HepG2 (cell line): ENCODE data around the gene MGARP. TPM values are rescaled to one million over a fixed set of nuclear protein-coding genes. Genes with fewer than 3 reads are reported as not detected.

Source experiments
- BCL3 ChIP-seq: sonication (generic); formaldehyde crosslinking; IDR thresholded peaks from 2 replicates; pipeline ENCODE4 v1.5.1; 2020; ENCODE audit warnings: mild to moderate bottlenecking, missing genetic modification reagents, moderate library complexity
- BORCS8-MEF2B ChIP-seq: sonication (generic); formaldehyde crosslinking; IDR thresholded peaks from 2 replicates; pipeline ENCODE4 v1.8.0; 2022; ENCODE audit warnings: mild to moderate bottlenecking, missing genetic modification reagents
- HOXA5 ChIP-seq: sonication (generic); formaldehyde crosslinking; IDR thresholded peaks from 2 replicates; pipeline ENCODE4 v1.4.0; 2020; ENCODE audit warnings: missing genetic modification reagents
- NFE2L2 ChIP-seq: fragments of 150-350 bp; IDR thresholded peaks from 2 replicates; pipeline ENCODE4 v1.6.1; 2014; ENCODE audit warnings: low read length
- PHF5A ChIP-seq: IDR thresholded peaks from one replicate; pipeline ENCODE4 v1.6.1; 2018; ENCODE audit warnings: low read depth, missing genetic modification reagents; ENCODE audit not compliant: unreplicated experiment
- SATB2 ChIP-seq: sonication (generic); formaldehyde crosslinking; IDR thresholded peaks from 2 replicates; pipeline ENCODE4 v1.5.0; 2020; ENCODE audit warnings: missing genetic modification reagents
- SIN3B ChIP-seq: fragments of 150-350 bp; IDR thresholded peaks from 2 replicates; pipeline ENCODE4 v1.6.1; 2014; ENCODE audit warnings: low read length
- SKI ChIP-seq: fragments of 450-650 bp; IDR thresholded peaks from one replicate; pipeline ENCODE4 v1.6.1; 2018; ENCODE audit warnings: mild to moderate bottlenecking; ENCODE audit not compliant: partially characterized antibody
- ZFP37 ChIP-seq: sonication (generic); formaldehyde crosslinking; IDR thresholded peaks from 2 replicates; pipeline ENCODE4 v1.4.0; 2020; ENCODE audit warnings: missing genetic modification reagents, borderline replicate concordance
- ZFYVE20 ChIP-seq: sonication (generic); formaldehyde crosslinking; IDR thresholded peaks from 2 replicates; pipeline ENCODE4 v1.8.0; 2023; ENCODE audit warnings: low read depth, mild to moderate bottlenecking, moderate library complexity, missing genetic modification reagents, borderline replicate concordance
- ZNF496 ChIP-seq: sonication (generic); formaldehyde crosslinking; IDR thresholded peaks from 2 replicates; pipeline ENCODE4 v1.8.1; 2023; ENCODE audit warnings: mild to moderate bottlenecking, moderate library complexity, missing genetic modification reagents; ENCODE audit not compliant: insufficient replicate concordance
- ZNF530 ChIP-seq: sonication (generic); formaldehyde crosslinking; IDR thresholded peaks from 2 replicates; pipeline ENCODE4 v1.5.0; 2020; ENCODE audit warnings: low read depth, mild to moderate bottlenecking, missing genetic modification reagents
- ZNF724P ChIP-seq: sonication (generic); formaldehyde crosslinking; IDR thresholded peaks from 2 replicates; pipeline ENCODE4 v1.8.0; 2022; ENCODE audit warnings: missing genetic modification reagents, borderline replicate concordance
- ZNF772 ChIP-seq: sonication (generic); formaldehyde crosslinking; IDR thresholded peaks from 2 replicates; pipeline ENCODE4 v1.5.0; 2020; ENCODE audit warnings: mild to moderate bottlenecking, missing genetic modification reagents
- ZNF878 ChIP-seq: sonication (generic); formaldehyde crosslinking; IDR thresholded peaks from 2 replicates; pipeline ENCODE4 v1.8.1; 2023; ENCODE audit warnings: mild to moderate bottlenecking, missing genetic modification reagents, moderate library complexity
- polyA plus RNA-seq, 8 experiments: library from polyadenylated mRNA; depleted of rRNA in 3 of 8; stranded (reverse) in 7 of 8; unstranded in 1 of 8; fragments of >200 nt; fragmentation: Illumina TruSeq in 4 of 8; extraction: Trizol in 4 of 8; gene quantifications; 2 replicates each; pipeline versions ENCODE4 v1.2.1 to v1.2.3, GENCODE V29; 2011 to 2016; ENCODE audit warnings: low read depth in 4 of 8, missing spikeins in 1 of 8, mixed read lengths in 1 of 8; ENCODE audit not compliant: insufficient read depth in 1 of 8
- total RNA-seq, 5 experiments: library from RNA; depleted of rRNA; stranded (reverse); fragments of >200 nt; fragmentation: Illumina TruSeq; extraction: Trizol; gene quantifications; 2 replicates each; pipeline ENCODE4 v1.2.3, GENCODE V29; 2016; ENCODE audit warnings: low read depth in 1 of 5
- TF ChIP-seq, protein P1 (sequence below): sonication (generic); formaldehyde crosslinking; IDR thresholded peaks from 2 replicates; pipeline ENCODE4 v1.8.0; 2022; ENCODE audit warnings: mild to moderate bottlenecking, missing genetic modification reagents, moderate library complexity
- TF ChIP-seq, protein P2 (sequence below): sonication (generic); formaldehyde crosslinking; IDR thresholded peaks from 2 replicates; pipeline ENCODE4 v1.4.0; 2020; ENCODE audit warnings: mild to moderate bottlenecking, missing genetic modification reagents
- TF ChIP-seq, protein P3 (sequence below): sonication (generic); formaldehyde crosslinking; IDR thresholded peaks from 2 replicates; pipeline ENCODE4 v1.4.0; 2020; ENCODE audit warnings: mild to moderate bottlenecking, missing genetic modification reagents
- TF ChIP-seq, protein P4 (sequence below): sonication (generic); formaldehyde crosslinking; IDR thresholded peaks from 2 replicates; pipeline ENCODE4 v1.8.0; 2022; ENCODE audit warnings: missing genetic modification reagents, mild to moderate bottlenecking, borderline replicate concordance
- TF ChIP-seq, protein P5 (sequence below): sonication (generic); formaldehyde crosslinking; IDR thresholded peaks from 2 replicates; pipeline ENCODE4 v1.4.0; 2020; ENCODE audit warnings: low read depth, mild to moderate bottlenecking, missing genetic modification reagents
- TF ChIP-seq, protein P6 (sequence below): sonication (generic); formaldehyde crosslinking; IDR thresholded peaks from 2 replicates; pipeline ENCODE4 v1.4.0; 2020; ENCODE audit warnings: mild to moderate bottlenecking, missing genetic modification reagents

Gene MGARP
- total and polyA plus RNA-seq, 2 of the 13 experiments (the other 11 are each of a cell fraction or from before 2014, with no cell fraction given) = 0.11 to 0.13 TPM

GRCh38 chr4:139301113-139301820 is 21.2 kb upstream of the MGARP start, which contains the start of gene NAA15 (continued):
- TF ChIP-seq, protein P1, sequence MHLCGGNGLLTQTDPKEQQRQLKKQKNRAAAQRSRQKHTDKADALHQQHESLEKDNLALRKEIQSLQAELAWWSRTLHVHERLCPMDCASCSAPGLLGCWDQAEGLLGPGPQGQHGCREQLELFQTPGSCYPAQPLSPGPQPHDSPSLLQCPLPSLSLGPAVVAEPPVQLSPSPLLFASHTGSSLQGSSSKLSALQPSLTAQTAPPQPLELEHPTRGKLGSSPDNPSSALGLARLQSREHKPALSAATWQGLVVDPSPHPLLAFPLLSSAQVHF (CRISPR knock-in tag) = no peak
- TF ChIP-seq, protein P2, sequence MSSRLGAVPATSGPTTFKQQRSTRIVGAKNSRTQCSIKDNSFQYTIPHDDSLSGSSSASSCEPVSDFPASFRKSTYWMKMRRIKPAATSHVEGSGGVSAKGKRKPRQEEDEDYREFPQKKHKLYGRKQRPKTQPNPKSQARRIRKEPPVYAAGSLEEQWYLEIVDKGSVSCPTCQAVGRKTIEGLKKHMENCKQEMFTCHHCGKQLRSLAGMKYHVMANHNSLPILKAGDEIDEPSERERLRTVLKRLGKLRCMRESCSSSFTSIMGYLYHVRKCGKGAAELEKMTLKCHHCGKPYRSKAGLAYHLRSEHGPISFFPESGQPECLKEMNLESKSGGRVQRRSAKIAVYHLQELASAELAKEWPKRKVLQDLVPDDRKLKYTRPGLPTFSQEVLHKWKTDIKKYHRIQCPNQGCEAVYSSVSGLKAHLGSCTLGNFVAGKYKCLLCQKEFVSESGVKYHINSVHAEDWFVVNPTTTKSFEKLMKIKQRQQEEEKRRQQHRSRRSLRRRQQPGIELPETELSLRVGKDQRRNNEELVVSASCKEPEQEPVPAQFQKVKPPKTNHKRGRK = peak; percentile 49; the same call in 1 of the 2 replicates
- TF ChIP-seq, protein P3, sequence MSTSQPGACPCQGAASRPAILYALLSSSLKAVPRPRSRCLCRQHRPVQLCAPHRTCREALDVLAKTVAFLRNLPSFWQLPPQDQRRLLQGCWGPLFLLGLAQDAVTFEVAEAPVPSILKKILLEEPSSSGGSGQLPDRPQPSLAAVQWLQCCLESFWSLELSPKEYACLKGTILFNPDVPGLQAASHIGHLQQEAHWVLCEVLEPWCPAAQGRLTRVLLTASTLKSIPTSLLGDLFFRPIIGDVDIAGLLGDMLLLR (CRISPR knock-in tag) = peak; percentile 91
- TF ChIP-seq NFE2L2 (no peak), ZNF530 (CRISPR knock-in tag) (no peak), HOXA5 (no peak), ZNF772 (peak; percentile 91; the same call in 1 of the 2 replicates), SIN3B (no peak), ZFP37 (CRISPR knock-in tag) (no peak), ZNF496 (CRISPR knock-in tag) (no peak), SATB2 (CRISPR knock-in tag) (no peak), PHF5A (CRISPR knock-in tag) (peak; percentile 91), BORCS8-MEF2B (CRISPR knock-in tag) (peak; percentile 88), ZNF878 (CRISPR knock-in tag) (no peak), ZFYVE20 (CRISPR knock-in tag) (no peak), BCL3 (CRISPR knock-in tag) (peak; percentile 12; the same call in 1 of the 2 replicates), SKI (peak; percentile 11), ZNF724P (no peak)
- TF ChIP-seq, protein P4, sequence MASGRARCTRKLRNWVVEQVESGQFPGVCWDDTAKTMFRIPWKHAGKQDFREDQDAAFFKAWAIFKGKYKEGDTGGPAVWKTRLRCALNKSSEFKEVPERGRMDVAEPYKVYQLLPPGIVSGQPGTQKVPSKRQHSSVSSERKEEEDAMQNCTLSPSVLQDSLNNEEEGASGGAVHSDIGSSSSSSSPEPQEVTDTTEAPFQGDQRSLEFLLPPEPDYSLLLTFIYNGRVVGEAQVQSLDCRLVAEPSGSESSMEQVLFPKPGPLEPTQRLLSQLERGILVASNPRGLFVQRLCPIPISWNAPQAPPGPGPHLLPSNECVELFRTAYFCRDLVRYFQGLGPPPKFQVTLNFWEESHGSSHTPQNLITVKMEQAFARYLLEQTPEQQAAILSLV (CRISPR knock-in tag) = no peak
- TF ChIP-seq, protein P5, sequence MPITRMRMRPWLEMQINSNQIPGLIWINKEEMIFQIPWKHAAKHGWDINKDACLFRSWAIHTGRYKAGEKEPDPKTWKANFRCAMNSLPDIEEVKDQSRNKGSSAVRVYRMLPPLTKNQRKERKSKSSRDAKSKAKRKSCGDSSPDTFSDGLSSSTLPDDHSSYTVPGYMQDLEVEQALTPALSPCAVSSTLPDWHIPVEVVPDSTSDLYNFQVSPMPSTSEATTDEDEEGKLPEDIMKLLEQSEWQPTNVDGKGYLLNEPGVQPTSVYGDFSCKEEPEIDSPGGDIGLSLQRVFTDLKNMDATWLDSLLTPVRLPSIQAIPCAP (CRISPR knock-in tag) = no peak
- TF ChIP-seq, protein P6, sequence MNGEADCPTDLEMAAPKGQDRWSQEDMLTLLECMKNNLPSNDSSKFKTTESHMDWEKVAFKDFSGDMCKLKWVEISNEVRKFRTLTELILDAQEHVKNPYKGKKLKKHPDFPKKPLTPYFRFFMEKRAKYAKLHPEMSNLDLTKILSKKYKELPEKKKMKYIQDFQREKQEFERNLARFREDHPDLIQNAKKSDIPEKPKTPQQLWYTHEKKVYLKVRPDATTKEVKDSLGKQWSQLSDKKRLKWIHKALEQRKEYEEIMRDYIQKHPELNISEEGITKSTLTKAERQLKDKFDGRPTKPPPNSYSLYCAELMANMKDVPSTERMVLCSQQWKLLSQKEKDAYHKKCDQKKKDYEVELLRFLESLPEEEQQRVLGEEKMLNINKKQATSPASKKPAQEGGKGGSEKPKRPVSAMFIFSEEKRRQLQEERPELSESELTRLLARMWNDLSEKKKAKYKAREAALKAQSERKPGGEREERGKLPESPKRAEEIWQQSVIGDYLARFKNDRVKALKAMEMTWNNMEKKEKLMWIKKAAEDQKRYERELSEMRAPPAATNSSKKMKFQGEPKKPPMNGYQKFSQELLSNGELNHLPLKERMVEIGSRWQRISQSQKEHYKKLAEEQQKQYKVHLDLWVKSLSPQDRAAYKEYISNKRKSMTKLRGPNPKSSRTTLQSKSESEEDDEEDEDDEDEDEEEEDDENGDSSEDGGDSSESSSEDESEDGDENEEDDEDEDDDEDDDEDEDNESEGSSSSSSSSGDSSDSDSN (CRISPR knock-in tag) = peak; percentile 78
